Neural crest cell (in vitro differentiated cells): ENCODE results near the gene NDUFS7. TPM values are rescaled to one million over a fixed set of nuclear protein-coding genes. Genes with fewer than 3 reads are reported as not detected.

Experiments
- DNase-seq: peaks from one replicate; pipeline ENCODE4 v3.0.0; 2021; ENCODE audit warnings: low read depth, mixed read lengths, low spot score
- H3K27ac Mint-ChIP-seq: one replicate; pipeline ENCODE4 v1.8.0; 2021; ENCODE audit warnings: mild to moderate bottlenecking, mixed read lengths; ENCODE audit not compliant: unreplicated experiment
- H3K27me3 Mint-ChIP-seq: 2 replicates; pipeline ENCODE4 v1.8.0; 2021; ENCODE audit warnings: low read depth, mild to moderate bottlenecking, mixed read lengths
- H3K36me3 Mint-ChIP-seq: 2 replicates; pipeline ENCODE4 v1.8.0; 2021; ENCODE audit warnings: low read depth, mild to moderate bottlenecking, mixed read lengths
- H3K4me1 Mint-ChIP-seq: 2 replicates; pipeline ENCODE4 v1.8.0; 2021; ENCODE audit warnings: mixed read lengths
- H3K4me3 Mint-ChIP-seq: one replicate; pipeline ENCODE4 v1.8.0; 2021; ENCODE audit warnings: mild to moderate bottlenecking, mixed read lengths
- H3K9me3 Mint-ChIP-seq: 2 replicates; pipeline ENCODE4 v1.8.0; 2021; ENCODE audit warnings: mixed read lengths
- CTCF ChIP-seq: fragments of 200-600 bp; sonication (generic); conservative IDR thresholded peaks from 2 replicates; pipeline ENCODE4 v1.5.0; 2021; ENCODE audit warnings: antibody characterized with exemption, mild to moderate bottlenecking
- total RNA-seq: library from RNA; stranded (reverse); gene quantifications from 2 replicates; pipeline ENCODE4 v1.2.1, GENCODE V29; 2021

The NDUFS7 gene
- total RNA-seq, 1 donor from 2014 or later: 89.7 TPM

GRCh38 chr19:1366899-1367870, 16.5 kb upstream of the NDUFS7 start:
- Mint-ChIP-seq H3K4me3 (no peak overlapping the region), H3K27me3 (no peaks in the 10 kb centered on the region), H3K36me3 (peaks cover 11% of the 10 kb centered on the region), H3K4me1 (peaks cover under 1% of the 10 kb centered on the region), H3K9me3 (no peaks in the 10 kb centered on the region), H3K27ac (peak overlapping the region; percentile 87)
- DNase-seq: no peak
- TF ChIP-seq CTCF: no peak

- no peak for DNase-seq
- no peaks in the 10 kb centered on the region for H3K9me3 Mint-ChIP-seq
- no peaks in the 10 kb centered on the region for H3K27me3 Mint-ChIP-seq
- TF ChIP-seq CTCF: no peak
- H3K27ac Mint-ChIP-seq: peak overlapping the region; percentile 35
- H3K36me3 Mint-ChIP-seq: peaks cover 8% of the 10 kb centered on the region
- no peaks in the 10 kb centered on the region for H3K4me1 Mint-ChIP-seq
- H3K4me3 Mint-ChIP-seq: no peak overlapping the region
Measured at GRCh38 chr19:1369214-1369805, 14.4 kb upstream of the NDUFS7 start.

- H3K36me3 Mint-ChIP-seq: peaks cover 4% of the 10 kb centered on the region
Measured at GRCh38 chr19:1370579-1371361, 12.9 kb upstream of the NDUFS7 start.

GRCh38 chr19:1373042-1373533, 10.6 kb upstream of the NDUFS7 start:
- Mint-ChIP-seq H3K4me3 (no peak overlapping the region), H3K4me1 (no peaks in the 10 kb centered on the region), H3K9me3 (no peaks in the 10 kb centered on the region), H3K27me3 (no peaks in the 10 kb centered on the region), H3K36me3 (peaks cover 4% of the 10 kb centered on the region), H3K27ac (no peak overlapping the region)
- no peak for TF ChIP-seq CTCF
- DNase-seq: no peak

More at GRCh38 chr19:1370579-1371361, 12.9 kb upstream of the NDUFS7 start:
- DNase-seq: no peak
- Mint-ChIP-seq H3K9me3 (no peaks in the 10 kb centered on the region), H3K27me3 (no peaks in the 10 kb centered on the region), H3K4me3 (no peak overlapping the region), H3K27ac (no peak overlapping the region), H3K4me1 (no peaks in the 10 kb centered on the region)
- no peak for TF ChIP-seq CTCF

GRCh38 chr19:1373534-1374249, 10.0 kb upstream of the NDUFS7 start:
- DNase-seq: no peak
- no peaks in the 10 kb centered on the region for H3K4me1 Mint-ChIP-seq
- H3K4me3 Mint-ChIP-seq: no peak overlapping the region
- TF ChIP-seq CTCF: no peak
- H3K27ac Mint-ChIP-seq: no peak overlapping the region
- H3K27me3 Mint-ChIP-seq: no peaks in the 10 kb centered on the region
- no peaks in the 10 kb centered on the region for H3K9me3 Mint-ChIP-seq
- H3K36me3 Mint-ChIP-seq: peaks cover 4% of the 10 kb centered on the region
